Left ventricle myocardium inferior (tissue), 1 donor: ENCODE measurements around the gene LRRC37A2. TPM values are rescaled to one million over a fixed set of nuclear protein-coding genes. Genes with fewer than 3 reads are reported as not detected.
A peak's percentile ranks its signal among the peaks of the same experiment; 100 is the strongest.
"Not testable (repeated sequence)": the region's sequence is repeated elsewhere in the genome, so short reads cannot be mapped to it uniquely, and the experiment has no call there.

Source experiments
- DNase-seq: peaks from one replicate; pipeline ENCODE4 v3.0.0-alpha.2; 2020
- H3K27ac ChIP-seq: fragments of 200-600 bp; replicated peaks from 2 replicates; pipeline ENCODE4 v1.8.0; 2021
- H3K27me3 ChIP-seq: fragments of 200-600 bp; 2 replicates; pipeline ENCODE4 v1.8.0; 2021; ENCODE audit warnings: low read depth
- H3K36me3 ChIP-seq: fragments of 200-600 bp; 2 replicates; pipeline ENCODE4 v1.8.0; 2021
- H3K4me1 ChIP-seq: fragments of 200-600 bp; 2 replicates; pipeline ENCODE4 v1.8.0; 2021
- H3K4me3 ChIP-seq: fragments of 200-600 bp; 2 replicates; pipeline ENCODE4 v1.8.0; 2021; ENCODE audit warnings: mild to moderate bottlenecking, moderate library complexity
- H3K9me3 ChIP-seq: fragments of 200-600 bp; replicated peaks from 2 replicates; pipeline ENCODE4 v1.8.0; 2021
- intact Hi-C: fragments of 100-400 bp; cut with micrococcal nuclease; formaldehyde crosslinking; loops from one replicate; pipeline ENCODE4 v1.11.0; 2022
- long read RNA-seq: library from polyadenylated mRNA; unstranded; transcript quantifications from one replicate; pipeline ENCODE4 v2.0.0, GENCODE V29; 2021
- total RNA-seq: library from RNA; stranded (reverse); fragmentation: NEBNext Ultra II Directional; extraction: Animal tissue kit (Norgen Biotek cat#: 25700); gene quantifications from one replicate; pipeline ENCODE4 v1.2.1, GENCODE V29; 2021
- donor health status: DM: no; HTN: yes; CAD: no; lungs with severe emphysema.

Gene LRRC37A2
- 6.0 TPM for total RNA-seq
- long read RNA-seq, partial matches to known transcripts = 0 of 12 reads
- long read RNA-seq, other reads (novel, unspliced or antisense) = 11 of 12 reads

DNA sequence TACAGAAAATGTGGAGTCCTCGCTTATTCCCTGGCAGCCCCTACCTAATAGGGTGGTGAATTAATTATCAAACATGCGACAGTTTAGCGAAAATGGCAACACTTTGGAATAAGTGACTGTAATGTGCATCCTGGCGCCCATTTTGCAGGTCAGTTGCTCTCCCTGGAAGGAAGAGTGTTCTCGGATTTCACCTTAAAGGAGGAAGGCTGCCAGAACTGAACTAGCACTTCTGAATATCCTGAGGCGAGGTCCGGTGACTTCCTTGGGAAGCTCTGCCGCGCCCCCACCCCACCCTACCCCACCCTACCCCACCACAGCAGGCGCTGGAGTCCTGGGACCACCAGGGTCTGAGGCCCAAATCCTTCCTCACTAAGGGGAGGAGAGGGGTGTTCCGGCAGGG is at the start of gene LRRC37A2:
LRRC37A2 (plus strand) TSS at position 301 of the 400 bp plus-strand sequence. CDS start 245 bp downstream, outside the sequence.
- DNase-seq, H3K4me1 ChIP-seq, H3K27me3 ChIP-seq, intact Hi-C loops, H3K9me3 ChIP-seq, H3K27ac ChIP-seq, H3K36me3 ChIP-seq, H3K4me3 ChIP-seq: not testable (repeated sequence)

DNA sequence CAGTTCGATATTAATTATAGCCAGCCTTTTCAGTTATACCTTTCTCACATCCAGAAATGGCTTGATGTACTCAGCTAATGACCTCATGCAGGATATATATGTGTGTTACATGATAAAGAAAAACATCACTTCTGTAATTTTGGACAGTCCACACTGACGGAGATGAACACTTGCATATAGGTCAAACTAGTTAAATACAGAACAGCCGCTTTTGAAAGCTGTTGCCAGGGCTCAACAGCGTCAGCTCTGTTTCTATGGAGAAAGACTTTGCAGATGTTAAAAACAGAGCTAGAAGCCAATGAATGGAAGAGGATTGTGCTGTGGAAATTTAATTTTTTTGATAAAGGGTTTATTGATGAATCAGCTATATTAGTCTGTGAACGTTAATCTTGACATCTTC is 44.6 kb upstream of the LRRC37A2 start:
- H3K27ac ChIP-seq, H3K9me3 ChIP-seq, H3K36me3 ChIP-seq, intact Hi-C loops, DNase-seq, H3K4me3 ChIP-seq, H3K27me3 ChIP-seq, H3K4me1 ChIP-seq: not testable (repeated sequence)

DNA sequence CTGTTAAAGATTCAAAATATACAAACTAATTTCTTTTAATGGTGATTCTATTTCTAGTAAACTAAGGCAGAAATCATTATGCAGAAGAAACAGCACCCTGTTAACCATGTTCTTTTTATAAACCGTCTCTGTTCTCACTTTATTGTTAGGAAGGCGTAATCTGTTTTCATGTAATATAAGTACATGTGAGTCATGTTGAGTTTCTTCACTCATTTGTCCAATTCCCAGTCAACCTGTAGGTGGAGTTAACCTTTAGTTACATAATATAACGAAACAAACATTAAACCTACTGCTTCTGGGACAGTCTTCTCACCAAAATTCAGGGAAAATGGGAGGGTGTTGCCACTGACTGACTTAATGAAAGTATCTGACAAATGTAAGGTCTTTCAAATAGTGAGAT is 37.8 kb upstream of the LRRC37A2 start:
- H3K27ac ChIP-seq, intact Hi-C loops, DNase-seq, H3K9me3 ChIP-seq, H3K4me1 ChIP-seq, H3K27me3 ChIP-seq, H3K4me3 ChIP-seq, H3K36me3 ChIP-seq: not testable (repeated sequence)

DNA sequence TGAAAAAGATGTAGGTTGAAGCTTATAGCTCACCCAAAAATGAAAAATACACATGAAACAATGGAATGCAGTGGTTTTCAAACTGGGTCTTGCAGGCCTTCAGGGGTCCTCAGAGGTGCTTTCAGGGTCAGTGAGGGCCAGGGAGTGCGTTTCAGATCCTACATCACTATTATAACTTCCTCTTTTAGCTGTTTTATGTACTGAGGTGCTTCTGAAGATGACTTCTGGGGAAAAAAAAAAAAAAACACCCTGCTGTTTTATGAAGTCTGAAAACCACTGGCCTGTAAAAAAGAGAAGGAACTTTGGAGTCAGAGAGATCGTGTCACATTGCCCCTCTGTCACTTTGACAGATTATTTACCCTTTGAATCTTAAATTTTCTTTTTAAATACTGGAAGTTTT is 36.7 kb upstream of the LRRC37A2 start:
- H3K36me3 ChIP-seq, H3K27ac ChIP-seq, H3K9me3 ChIP-seq, intact Hi-C loops, H3K4me1 ChIP-seq, H3K27me3 ChIP-seq, DNase-seq, H3K4me3 ChIP-seq: not testable (repeated sequence)

DNA sequence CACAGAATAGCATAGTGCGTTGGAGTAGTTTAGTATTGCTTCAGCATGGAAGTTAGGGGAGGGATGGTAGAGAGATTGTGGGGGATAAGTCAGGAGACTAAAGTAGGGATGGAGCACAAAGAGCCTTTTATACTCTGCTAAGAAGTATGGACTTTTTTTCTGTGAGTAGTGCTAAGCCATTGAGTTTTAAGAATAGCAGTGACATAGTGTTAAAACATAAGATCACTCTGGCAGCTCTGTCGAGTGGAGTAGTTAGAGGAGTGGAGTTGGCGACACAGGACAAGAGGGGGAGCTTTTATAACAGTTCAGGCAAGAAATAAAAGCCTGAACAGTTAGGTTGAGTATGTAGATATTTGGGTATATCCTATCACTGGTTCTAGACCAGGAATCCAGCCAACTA is 33.4 kb upstream of the LRRC37A2 start:
- H3K27ac ChIP-seq, H3K27me3 ChIP-seq, DNase-seq, H3K4me3 ChIP-seq, H3K4me1 ChIP-seq, H3K9me3 ChIP-seq, H3K36me3 ChIP-seq, intact Hi-C loops: not testable (repeated sequence)

DNA sequence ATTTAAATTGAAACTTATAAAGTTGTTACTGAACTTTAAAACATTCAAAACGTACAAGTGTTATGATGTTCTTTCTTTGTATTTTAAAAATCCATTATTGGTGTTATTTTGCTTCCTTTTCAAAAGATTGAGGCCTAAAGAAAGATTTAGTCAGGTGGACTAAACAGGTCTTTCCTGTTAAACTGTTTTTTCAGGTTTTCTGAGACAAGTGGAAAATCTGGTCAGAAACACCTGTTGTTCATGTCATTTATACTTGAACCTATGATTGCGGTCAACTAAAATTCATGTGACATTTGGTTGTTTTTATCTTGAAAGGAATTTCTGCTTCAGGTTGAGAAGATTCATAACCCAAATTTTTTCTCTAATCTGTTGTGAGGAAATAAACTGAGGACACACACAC is 31.0 kb upstream of the LRRC37A2 start:
- DNase-seq, intact Hi-C loops, H3K4me3 ChIP-seq, H3K36me3 ChIP-seq, H3K4me1 ChIP-seq, H3K27ac ChIP-seq, H3K9me3 ChIP-seq, H3K27me3 ChIP-seq: not testable (repeated sequence)

DNA sequence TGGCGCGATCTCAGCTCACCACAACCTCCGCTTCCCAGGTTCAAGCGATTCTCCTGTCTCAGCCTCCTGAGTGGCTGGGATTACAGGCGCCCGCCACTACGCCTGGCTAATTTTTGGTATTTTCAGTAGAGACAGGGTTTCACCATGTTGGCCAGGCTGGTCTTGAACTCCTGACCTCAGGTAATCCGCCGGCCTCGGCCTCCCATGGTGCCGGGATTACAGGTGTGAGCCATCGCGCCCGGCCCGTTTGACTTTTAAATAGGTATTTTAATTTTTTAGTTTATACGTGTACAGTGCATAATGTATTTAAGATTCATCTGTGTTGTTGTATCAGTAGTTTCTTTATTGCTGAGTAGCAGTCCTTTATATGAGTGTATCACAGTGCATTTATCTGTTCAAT is 20.2 kb upstream of the LRRC37A2 start:
- H3K27ac ChIP-seq = not testable (repeated sequence)

DNA sequence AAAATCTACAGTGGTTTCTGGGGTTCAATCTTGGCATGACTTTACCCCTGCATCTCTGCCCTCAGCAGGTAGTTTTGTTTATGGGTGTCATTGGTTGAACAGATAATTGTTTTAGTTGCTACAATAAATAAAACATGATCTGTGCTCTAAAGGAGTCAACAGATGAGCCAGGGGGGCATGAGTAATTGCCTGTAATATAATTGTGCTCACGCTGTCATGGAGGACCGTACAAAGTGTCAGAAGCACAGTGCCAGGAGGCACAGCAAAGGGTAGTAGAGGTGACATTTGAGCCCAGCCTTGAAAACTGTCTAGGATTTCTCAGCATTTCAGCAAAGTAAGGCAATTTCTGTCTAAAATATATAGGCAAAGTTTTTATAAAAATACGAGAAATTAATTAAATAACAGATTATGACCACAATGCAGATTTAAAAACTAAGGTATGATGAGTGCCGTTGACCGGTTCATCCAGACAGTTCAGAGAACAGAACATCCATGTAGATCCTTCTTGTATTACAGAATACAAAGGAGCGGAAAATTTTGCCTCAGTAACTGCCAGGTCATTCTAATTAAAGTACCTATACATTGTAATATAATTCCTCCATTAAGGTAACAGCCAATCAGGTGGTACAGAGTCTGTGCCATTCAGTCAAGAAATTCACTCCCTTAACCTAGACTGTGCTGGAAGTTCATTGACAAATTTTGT is 12.7 kb upstream of the LRRC37A2 start:
- H3K27ac ChIP-seq, DNase-seq, H3K27me3 ChIP-seq, H3K4me3 ChIP-seq, intact Hi-C loops, H3K9me3 ChIP-seq, H3K4me1 ChIP-seq: not testable (repeated sequence)
- H3K36me3 ChIP-seq = peaks cover 16% of the 10 kb centered on the region

More for the DNA sequence above, 20.2 kb upstream of the LRRC37A2 start:
- peaks cover 28% of the 10 kb centered on the region for H3K36me3 ChIP-seq
- intact Hi-C loops, DNase-seq, H3K9me3 ChIP-seq, H3K27me3 ChIP-seq, H3K4me1 ChIP-seq, H3K4me3 ChIP-seq: not testable (repeated sequence)

DNA sequence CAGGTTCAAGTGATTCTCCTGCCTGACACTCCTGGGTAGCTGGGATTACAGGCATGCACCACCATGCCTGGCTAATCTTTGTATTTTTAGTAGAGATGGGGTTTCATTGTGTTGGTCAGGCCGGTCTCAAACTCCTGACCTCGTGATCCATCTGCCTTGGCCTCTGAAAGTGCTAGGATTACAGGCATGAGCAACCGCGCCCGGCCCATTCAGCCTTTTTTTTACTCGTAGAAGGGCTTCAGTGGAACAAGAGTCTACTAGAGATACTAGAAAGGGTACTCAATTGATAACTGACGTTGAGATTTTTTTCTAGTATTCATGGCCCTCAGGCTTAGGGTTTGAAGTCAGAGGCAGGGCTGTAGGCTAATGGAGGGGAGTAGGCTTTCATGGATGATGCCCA is 6.4 kb upstream of the LRRC37A2 start:
- DNase-seq, intact Hi-C loops: not testable (repeated sequence)

DNA sequence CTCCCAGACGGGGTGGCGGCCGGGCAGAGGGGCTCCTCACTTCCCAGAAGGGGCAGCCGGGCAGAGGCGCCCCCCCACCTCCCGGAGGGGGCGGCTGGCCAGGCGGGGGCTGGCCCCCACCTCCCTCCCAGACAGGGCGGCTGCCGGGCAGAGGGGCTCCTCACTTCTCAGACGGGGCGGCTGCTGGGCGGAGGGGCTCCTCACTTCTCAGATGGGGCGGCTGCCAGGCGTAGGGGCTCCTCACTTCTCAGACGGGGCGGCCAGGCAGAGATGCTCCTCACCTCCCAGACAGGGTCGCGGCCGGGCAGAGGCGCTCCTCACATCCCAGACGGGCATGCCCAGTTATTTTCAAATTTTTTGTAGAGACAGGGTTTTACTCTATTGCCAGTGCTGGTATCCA is 22.4 kb downstream of the LRRC37A2 start:
- H3K27me3 ChIP-seq, H3K4me3 ChIP-seq, H3K4me1 ChIP-seq, H3K36me3 ChIP-seq, H3K9me3 ChIP-seq, H3K27ac ChIP-seq, intact Hi-C loops: not testable (repeated sequence)
- DNase-seq = peak; percentile 13

More for the DNA sequence above, 6.4 kb upstream of the LRRC37A2 start:
- H3K36me3 ChIP-seq = peaks cover 14% of the 10 kb centered on the region
- not testable (repeated sequence) for H3K27me3 ChIP-seq, H3K4me3 ChIP-seq, H3K9me3 ChIP-seq, H3K27ac ChIP-seq, H3K4me1 ChIP-seq

DNA sequence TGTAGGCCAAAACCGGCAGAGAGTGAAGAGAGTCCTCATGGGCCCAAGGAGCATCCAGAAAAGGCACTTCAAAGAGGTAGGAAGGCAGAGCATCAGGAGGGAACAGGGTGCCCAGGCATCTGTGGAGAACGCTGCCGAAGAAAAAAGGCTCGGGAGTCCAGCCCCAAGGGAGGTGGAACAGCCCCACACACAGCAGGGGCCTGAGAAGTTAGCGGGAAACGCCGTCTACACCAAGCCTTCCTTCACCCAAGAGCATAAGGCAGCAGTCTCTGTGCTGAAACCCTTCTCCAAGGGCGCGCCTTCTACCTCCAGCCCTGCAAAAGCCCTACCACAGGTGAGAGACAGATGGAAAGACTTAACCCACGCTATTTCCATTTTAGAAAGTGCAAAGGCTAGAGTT is 36.3 kb downstream of the LRRC37A2 start:
- DNase-seq, H3K27me3 ChIP-seq, H3K4me3 ChIP-seq, H3K9me3 ChIP-seq, intact Hi-C loops, H3K4me1 ChIP-seq, H3K27ac ChIP-seq: not testable (repeated sequence)
- H3K36me3 ChIP-seq = peaks cover 15% of the 10 kb centered on the region

DNA sequence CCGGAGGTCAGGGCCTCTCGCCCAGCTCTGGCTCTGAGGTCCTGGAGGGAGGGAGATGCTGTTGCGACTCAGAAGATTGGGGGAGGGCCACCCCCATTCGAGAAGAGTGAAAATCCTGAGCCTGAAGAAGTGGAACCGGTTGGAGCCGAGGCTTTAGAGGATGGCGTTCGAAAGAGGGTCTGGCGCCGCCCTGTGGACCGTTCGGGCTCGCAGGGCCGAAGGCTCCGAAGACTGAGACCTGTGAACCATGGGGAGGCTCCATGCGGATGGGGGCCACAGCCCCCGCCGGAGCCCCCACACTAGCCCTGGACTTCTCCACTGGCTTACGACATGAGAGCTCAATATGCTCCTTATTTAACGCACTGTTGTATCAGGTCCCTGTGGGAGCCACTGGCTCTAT is 46.9 kb downstream of the LRRC37A2 start:
- H3K27me3 ChIP-seq, H3K36me3 ChIP-seq, H3K4me3 ChIP-seq, H3K4me1 ChIP-seq, intact Hi-C loops, H3K9me3 ChIP-seq, H3K27ac ChIP-seq, DNase-seq: not testable (repeated sequence)

DNA sequence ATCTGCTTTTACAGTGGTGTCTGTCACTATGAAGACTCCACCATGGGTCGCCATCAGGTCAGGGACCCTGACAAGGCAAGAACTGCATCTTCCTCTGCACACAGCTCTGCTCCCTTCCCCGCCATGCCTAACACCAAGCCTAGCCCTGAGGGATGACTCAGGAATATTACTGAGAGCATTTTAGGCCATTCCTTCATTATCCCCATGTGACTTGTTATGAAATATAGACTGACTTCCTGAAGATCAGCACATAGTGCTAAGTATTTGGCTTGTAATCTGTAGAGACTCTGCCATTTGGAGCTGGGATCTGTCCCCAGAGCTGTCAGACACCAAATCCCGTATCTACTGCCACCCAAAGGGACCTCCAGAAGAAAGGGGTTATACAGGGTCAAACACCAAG is 47.8 kb downstream of the LRRC37A2 start:
- H3K36me3 ChIP-seq, H3K27ac ChIP-seq, H3K4me1 ChIP-seq, H3K27me3 ChIP-seq, H3K9me3 ChIP-seq, DNase-seq, intact Hi-C loops, H3K4me3 ChIP-seq: not testable (repeated sequence)

DNA sequence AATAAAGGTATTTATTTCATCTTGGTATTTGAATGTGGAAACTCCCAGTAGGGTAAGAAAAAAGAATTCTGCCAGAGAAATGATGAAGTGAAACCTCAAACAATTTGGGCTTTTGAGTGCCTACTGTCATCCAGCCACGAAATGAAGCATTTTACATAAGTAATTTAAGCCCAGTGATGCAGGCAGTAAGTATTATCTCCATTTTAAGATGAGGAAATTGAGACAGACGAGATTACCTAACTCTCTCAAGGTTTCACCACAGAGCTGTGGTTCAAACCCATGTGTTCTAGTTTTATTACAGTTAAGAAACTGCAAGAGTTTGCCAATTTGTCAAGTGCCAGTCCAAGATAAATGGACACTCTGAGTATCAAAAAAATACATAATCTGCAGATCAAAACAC is 54.0 kb downstream of the LRRC37A2 start:
- H3K27ac ChIP-seq, DNase-seq, H3K36me3 ChIP-seq, H3K4me1 ChIP-seq, H3K4me3 ChIP-seq, intact Hi-C loops, H3K9me3 ChIP-seq, H3K27me3 ChIP-seq: not testable (repeated sequence)
